A673 (cell line): ENCODE data around the gene NOS1AP. TPM values are rescaled to one million over a fixed set of nuclear protein-coding genes. Genes with fewer than 3 reads are reported as not detected.
"Not testable (repeated sequence)": the region's sequence is repeated elsewhere in the genome, so short reads cannot be mapped to it uniquely, and the experiment has no call there.

ENCODE experiments used
- BruUV-seq: library from RNA; stranded (reverse); fragments of 400-500 nt; replicated peaks from 2 replicates; lab custom pipeline; 2021; lab: Mats Ljungman, UMichigan
- CTCF ChIA-PET: fragments of 300-600 bp; sonication (Branson Sonifier 250); formaldehyde crosslinking; loops from one replicate; lab custom pipeline; 2022; ENCODE audit warnings: antibody characterized with exemption; lab: Charles Lee
- POLR2A ChIA-PET: fragments of 300-600 bp; sonication (Branson Sonifier 250); formaldehyde crosslinking; loops from one replicate; lab custom pipeline; 2022; ENCODE audit warnings: antibody characterized with exemption; ENCODE audit not compliant: low non-redundant PET; lab: Charles Lee
- DNase-seq: peaks from one replicate; pipeline ENCODE4 v3.0.0-alpha.2; 2015; ENCODE audit warnings: low spot score
- H3K27ac ChIP-seq: fragments of 200-600 bp; sonication (generic); 2 replicates; pipeline ENCODE4 v1.5.1; 2016; ENCODE audit warnings: mixed run types, low read depth, mild to moderate bottlenecking, mixed read lengths, antibody characterized with exemption, low read length; ENCODE audit not compliant: poor library complexity, severe bottlenecking
- H3K27me3 ChIP-seq: fragments of 200-600 bp; sonication (generic); replicated peaks from 2 replicates; pipeline ENCODE4 v1.6.1; 2017; ENCODE audit warnings: mixed run types, low read depth, mild to moderate bottlenecking, mixed read lengths, antibody characterized with exemption, low read length; ENCODE audit not compliant: insufficient read depth, poor library complexity
- H3K36me3 ChIP-seq: fragments of 200-600 bp; sonication (generic); 2 replicates; pipeline ENCODE4 v1.6.1; 2016; ENCODE audit warnings: mixed run types, mild to moderate bottlenecking, mixed read lengths, antibody characterized with exemption, low read length; ENCODE audit not compliant: insufficient read depth, poor library complexity, severe bottlenecking
- H3K4me1 ChIP-seq: fragments of 200-600 bp; sonication (generic); 2 replicates; pipeline ENCODE4 v1.6.1; 2017; ENCODE audit warnings: mixed run types, mild to moderate bottlenecking, mixed read lengths, antibody characterized with exemption, low read length; ENCODE audit not compliant: insufficient read depth, poor library complexity, severe bottlenecking
- H3K4me3 ChIP-seq: fragments of 200-600 bp; sonication (generic); 2 replicates; pipeline ENCODE4 v1.5.1; 2016; ENCODE audit warnings: low read depth, mixed run types, mild to moderate bottlenecking, mixed read lengths, low read length; ENCODE audit not compliant: poor library complexity, severe bottlenecking
- H3K9me3 ChIP-seq: fragments of 200-600 bp; sonication (generic); 2 replicates; pipeline ENCODE4 v1.6.1; 2016; ENCODE audit warnings: mixed run types, low read depth, mild to moderate bottlenecking, mixed read lengths, antibody characterized with exemption, low read length; ENCODE audit not compliant: poor library complexity, severe bottlenecking
- EZH2 ChIP-seq: fragments of 200-600 bp; sonication (generic); IDR thresholded peaks from 2 replicates; pipeline ENCODE4 v1.6.1; 2017; ENCODE audit warnings: borderline replicate concordance, low read depth, mild to moderate bottlenecking, mixed read lengths, antibody characterized with exemption, low read length; ENCODE audit not compliant: poor library complexity, severe bottlenecking
- intact Hi-C: fragments of 100-400 bp; cut with micrococcal nuclease; formaldehyde crosslinking; loops from one replicate; pipeline ENCODE4 v1.10.0; 2022; ENCODE audit not compliant: unreplicated experiment
- total RNA-seq: library from RNA; stranded (reverse); gene quantifications from 2 replicates; pipeline ENCODE4 v1.2.3, GENCODE V29; 2021
- TF ChIP-seq, protein P1 (sequence below): fragments of 300-800, 200-600 bp; sonication (generic); conservative IDR thresholded peaks from 2 replicates; pipeline ENCODE4 v1.5.1; 2017; ENCODE audit warnings: low read depth, mild to moderate bottlenecking, antibody characterized with exemption, low read length, moderate library complexity, mixed read lengths

The NOS1AP gene
- total RNA-seq, 1 experiment from 2014 or later, result 28.0 TPM

- Histone ChIP-seq H3K27me3 (no peaks in the 10 kb centered on the region), H3K4me1 (peaks cover 21% of the 10 kb centered on the region), H3K4me3 (no peak overlapping the region), H3K9me3 (no peaks in the 10 kb centered on the region), H3K36me3 (no peaks in the 10 kb centered on the region), H3K27ac (no peak overlapping the region)
- POLR2A ChIA-PET, result no interaction called here
- no TSS peak for BruUV-seq
- CTCF ChIA-PET, result no interaction called here
- TF ChIP-seq EZH2, result no peak
- TF ChIP-seq, protein P1, sequence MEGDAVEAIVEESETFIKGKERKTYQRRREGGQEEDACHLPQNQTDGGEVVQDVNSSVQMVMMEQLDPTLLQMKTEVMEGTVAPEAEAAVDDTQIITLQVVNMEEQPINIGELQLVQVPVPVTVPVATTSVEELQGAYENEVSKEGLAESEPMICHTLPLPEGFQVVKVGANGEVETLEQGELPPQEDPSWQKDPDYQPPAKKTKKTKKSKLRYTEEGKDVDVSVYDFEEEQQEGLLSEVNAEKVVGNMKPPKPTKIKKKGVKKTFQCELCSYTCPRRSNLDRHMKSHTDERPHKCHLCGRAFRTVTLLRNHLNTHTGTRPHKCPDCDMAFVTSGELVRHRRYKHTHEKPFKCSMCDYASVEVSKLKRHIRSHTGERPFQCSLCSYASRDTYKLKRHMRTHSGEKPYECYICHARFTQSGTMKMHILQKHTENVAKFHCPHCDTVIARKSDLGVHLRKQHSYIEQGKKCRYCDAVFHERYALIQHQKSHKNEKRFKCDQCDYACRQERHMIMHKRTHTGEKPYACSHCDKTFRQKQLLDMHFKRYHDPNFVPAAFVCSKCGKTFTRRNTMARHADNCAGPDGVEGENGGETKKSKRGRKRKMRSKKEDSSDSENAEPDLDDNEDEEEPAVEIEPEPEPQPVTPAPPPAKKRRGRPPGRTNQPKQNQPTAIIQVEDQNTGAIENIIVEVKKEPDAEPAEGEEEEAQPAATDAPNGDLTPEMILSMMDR, result no peak
- DNase-seq, result no peak
- intact Hi-C loops, result no loop called here
These were observed 127.6 kb downstream of the NOS1AP start for GRCh38 chr1:162197041-162197531.

- no TSS peak for BruUV-seq
- no peak for DNase-seq
- Histone ChIP-seq H3K4me3 (no peak overlapping the region), H3K36me3 (no peaks in the 10 kb centered on the region), H3K4me1 (peaks cover 19% of the 10 kb centered on the region), H3K9me3 (no peaks in the 10 kb centered on the region), H3K27ac (no peak overlapping the region), H3K27me3 (no peaks in the 10 kb centered on the region)
- ChIA-PET CTCF (no interaction called here), POLR2A (no interaction called here)
- TF ChIP-seq, protein P1, result no peak
- no peak for TF ChIP-seq EZH2
- intact Hi-C loops, result no loop called here
These were observed 128.3 kb downstream of the NOS1AP start for GRCh38 chr1:162197615-162198421.

- intact Hi-C loops, result no loop called here
- no peak for DNase-seq
- no peak overlapping the region for H3K4me3 ChIP-seq
- TF ChIP-seq, protein P1, result no peak
- no peak for TF ChIP-seq EZH2
- H3K27me3 ChIP-seq, result no peaks in the 10 kb centered on the region
- peaks cover 14% of the 10 kb centered on the region for H3K4me1 ChIP-seq
- H3K36me3 ChIP-seq, result no peaks in the 10 kb centered on the region
- H3K9me3 ChIP-seq, result no peaks in the 10 kb centered on the region
- ChIA-PET CTCF (no interaction called here), POLR2A (no interaction called here)
- no TSS peak for BruUV-seq
- no peak overlapping the region for H3K27ac ChIP-seq
These were observed 130.8 kb downstream of the NOS1AP start for GRCh38 chr1:162200096-162200847.

- H3K27ac ChIP-seq, H3K4me3 ChIP-seq, H3K9me3 ChIP-seq, BruUV-seq, POLR2A ChIA-PET, H3K27me3 ChIP-seq, DNase-seq, intact Hi-C loops, CTCF ChIA-PET, H3K36me3 ChIP-seq: not testable (repeated sequence)
- H3K4me1 ChIP-seq, result peaks cover 16% of the 10 kb centered on the region
These were observed 131.6 kb downstream of the NOS1AP start for GRCh38 chr1:162201062-162201461.
